HG03457 (cell line): ENCODE measurements around the gene DLL4.
A peak's percentile ranks its signal among the peaks of the same experiment; 100 is the strongest.
"Not testable (repeated sequence)": the region's sequence is repeated elsewhere in the genome, so short reads cannot be mapped to it uniquely, and the experiment has no call there.

Experiments
- ATAC-seq: cut with Tn5 transposase; IDR thresholded peaks from one replicate; pipeline ENCODE4 v1.9.1; 2021; ENCODE audit warnings: moderate number of reproducible peaks; ENCODE audit not compliant: unreplicated experiment

The DLL4 gene

GRCh38 chr15:40941068-40941527 lies 12.0 kb downstream of the DLL4 start:
- no peak for ATAC-seq

GRCh38 chr15:40941528-40942336 lies 12.6 kb downstream of the DLL4 start:
- peak; percentile 62 for ATAC-seq

- ATAC-seq, result no peak
Measured at GRCh38 chr15:40942337-40942854, 13.3 kb downstream of the DLL4 start.

GRCh38 chr15:40942878-40943277 lies 13.7 kb downstream of the DLL4 start:
- ATAC-seq, result no peak

GRCh38 chr15:40943764-40944365 lies 14.7 kb downstream of the DLL4 start:
- ATAC-seq, result no peak

- ATAC-seq, result no peak
Measured at GRCh38 chr15:40944510-40945296, 15.6 kb downstream of the DLL4 start.

GRCh38 chr15:40948706-40949473 lies 19.8 kb downstream of the DLL4 start:
- no peak for ATAC-seq

- no peak for ATAC-seq
Measured at GRCh38 chr15:40949756-40950207, 20.6 kb downstream of the DLL4 start.

- ATAC-seq, result no peak
Measured at GRCh38 chr15:40951764-40952163, 22.6 kb downstream of the DLL4 start.

GRCh38 chr15:40952301-40952900 lies 23.3 kb downstream of the DLL4 start:
- ATAC-seq, result no peak

GRCh38 chr15:40952901-40953712 lies 24.0 kb downstream of the DLL4 start, which contains the start of gene CHAC1:
CHAC1 (plus strand) TSS chr15:40953471; CDS start chr15:40953584, 113 bp downstream.
- ATAC-seq, result peak; percentile 80

- peak; percentile 4 for ATAC-seq
Measured at GRCh38 chr15:40953713-40954074, 24.6 kb downstream of the DLL4 start.

- ATAC-seq, result not testable (repeated sequence)
Measured at GRCh38 chr15:40954158-40954848, 25.2 kb downstream of the DLL4 start.

- no peak for ATAC-seq
Measured at GRCh38 chr15:40955141-40955903, 26.2 kb downstream of the DLL4 start.

GRCh38 chr15:40955930-40956540 lies 26.9 kb downstream of the DLL4 start:
- ATAC-seq, result no peak

- no peak for ATAC-seq
Measured at GRCh38 chr15:40956541-40956982, 27.4 kb downstream of the DLL4 start.

- ATAC-seq, result no peak
Measured at GRCh38 chr15:40957041-40957555, 28.0 kb downstream of the DLL4 start.
